Ammon's horn (tissue), 1 donor: ENCODE data around the gene TEAD3.
A peak's percentile ranks its signal among the peaks of the same experiment; 100 is the strongest.
"Not testable (repeated sequence)": the region's sequence is repeated elsewhere in the genome, so short reads cannot be mapped to it uniquely, and the experiment has no call there.

Experiments used
- DNase-seq: peaks from one replicate; pipeline ENCODE4 v3.0.0-alpha.2; 2016; ENCODE audit warnings: low spot score

TEAD3 gene

GRCh38 chr6:35496841-35497570, at the start of gene TEAD3:
TSS of gene TEAD3 (minus strand) at chr6:35497079.
- no peak for DNase-seq

- no peak for DNase-seq
These were observed 48.0 kb upstream of the TEAD3 start for GRCh38 chr6:35544769-35545361.

- no peak for DNase-seq
These were observed 46.7 kb upstream of the TEAD3 start for GRCh38 chr6:35543459-35544193.

GRCh38 chr6:35541836-35542235, 45.0 kb upstream of the TEAD3 start:
- peak; percentile 20 for DNase-seq

GRCh38 chr6:35539223-35539622, 42.3 kb upstream of the TEAD3 start:
- DNase-seq, result no peak

- DNase-seq, result not testable (repeated sequence)
These were observed 39.0 kb upstream of the TEAD3 start for GRCh38 chr6:35535847-35536246.

- peak; percentile 17 for DNase-seq
These were observed 37.7 kb upstream of the TEAD3 start for GRCh38 chr6:35534407-35535170.

GRCh38 chr6:35533981-35534380, 37.1 kb upstream of the TEAD3 start:
- no peak for DNase-seq

GRCh38 chr6:35532126-35532525, 35.2 kb upstream of the TEAD3 start:
- DNase-seq, result no peak

- no peak for DNase-seq
These were observed 27.6 kb upstream of the TEAD3 start for GRCh38 chr6:35524380-35525020.

GRCh38 chr6:35522660-35523658, 26.1 kb upstream of the TEAD3 start:
- DNase-seq, result peak; percentile 77

- DNase-seq, result no peak
These were observed 25.3 kb upstream of the TEAD3 start for GRCh38 chr6:35522151-35522550.

GRCh38 chr6:35521235-35521634, 24.4 kb upstream of the TEAD3 start:
- no peak for DNase-seq

GRCh38 chr6:35519313-35520015, 22.6 kb upstream of the TEAD3 start:
- no peak for DNase-seq

- no peak for DNase-seq
These were observed 21.9 kb upstream of the TEAD3 start for GRCh38 chr6:35518566-35519312.

- not testable (repeated sequence) for DNase-seq
These were observed 21.1 kb upstream of the TEAD3 start for GRCh38 chr6:35517978-35518377.

GRCh38 chr6:35516712-35517111, 19.8 kb upstream of the TEAD3 start:
- no peak for DNase-seq

- DNase-seq, result not testable (repeated sequence)
These were observed 19.1 kb upstream of the TEAD3 start for GRCh38 chr6:35515939-35516338.

- no peak for DNase-seq
These were observed 17.7 kb upstream of the TEAD3 start for GRCh38 chr6:35514587-35514986.
